IMR-90 (cell line): ENCODE results near the gene LRRC7. TPM values are rescaled to one million over a fixed set of nuclear protein-coding genes. Genes with fewer than 3 reads are reported as not detected.

Experiments used
- ATAC-seq: fragments of 200-7000 bp; cut with Tn5 transposase; 2 replicates; pipeline ENCODE4 v1.9.1; 2020; ENCODE audit warnings: low read depth, mild to moderate bottlenecking, moderate library complexity
- BruUV-seq: library from RNA; stranded (reverse); fragments of 400-500 nt; replicated peaks from 2 replicates; lab custom pipeline; 2021; lab: Mats Ljungman, UMichigan
- CTCF ChIA-PET: fragments of 300-600 bp; formaldehyde crosslinking; extraction: SDS; loops from one replicate; lab custom pipeline; 2021; ENCODE audit warnings: antibody characterized with exemption; lab: Yijun Ruan, JAX
- POLR2A ChIA-PET: fragments of 300-600 bp; sonication (Branson Sonifier 250); formaldehyde crosslinking; loops from one replicate; lab custom pipeline; 2022; ENCODE audit warnings: antibody characterized with exemption; ENCODE audit not compliant: unreplicated experiment; lab: Charles Lee
- DNase-seq: peaks from one replicate; pipeline ENCODE4 v3.0.0; 2013
- H2AFZ ChIP-seq: replicated peaks from 2 replicates; pipeline ENCODE3; 2013; ENCODE audit warnings: low read length, mild to moderate bottlenecking; ENCODE audit not compliant: poor library complexity
- H2AK5ac ChIP-seq: 2 replicates; pipeline ENCODE4 v1.6.1; 2013; ENCODE audit warnings: low read depth, low read length, inconsistent platforms
- H2AK9ac ChIP-seq: replicated peaks from 2 replicates; pipeline ENCODE3; 2013; ENCODE audit warnings: mild to moderate bottlenecking, low read depth, low read length, moderate library complexity; ENCODE audit not compliant: poor library complexity
- H2BK120ac ChIP-seq: 2 replicates; pipeline ENCODE4 v1.6.1; 2013; ENCODE audit warnings: low read depth, low read length, inconsistent platforms
- H2BK15ac ChIP-seq: 3 replicates; pipeline ENCODE4 v1.6.1; 2013; ENCODE audit warnings: low read depth, low read length, inconsistent platforms
- H2BK20ac ChIP-seq: 2 replicates; pipeline ENCODE4 v1.6.1; 2013; ENCODE audit warnings: low read depth, mild to moderate bottlenecking, inconsistent platforms, low read length, moderate library complexity
- H2BK5ac ChIP-seq: 2 replicates; pipeline ENCODE4 v1.6.1; 2013; ENCODE audit warnings: mild to moderate bottlenecking, low read depth, low read length, inconsistent platforms; ENCODE audit not compliant: poor library complexity, severe bottlenecking
- H3K14ac ChIP-seq: replicated peaks from 2 replicates; pipeline ENCODE4 v1.6.1; 2013; ENCODE audit warnings: low read depth, low read length, inconsistent platforms
- H3K18ac ChIP-seq: 2 replicates; pipeline ENCODE4 v1.6.1; 2013; ENCODE audit warnings: low read depth, low read length, control low read depth
- H3K23ac ChIP-seq: 2 replicates; pipeline ENCODE4 v1.6.1; 2013; ENCODE audit warnings: low read depth, low read length, inconsistent platforms
- H3K27ac ChIP-seq: 2 replicates; pipeline ENCODE4 v1.5.1; 2013; ENCODE audit warnings: mild to moderate bottlenecking, control low read depth, low read length; ENCODE audit not compliant: insufficient read depth
- H3K27me3 ChIP-seq: 2 replicates; pipeline ENCODE4 v1.6.1; 2013; ENCODE audit warnings: low read length; ENCODE audit not compliant: control insufficient read depth, insufficient read depth
- H3K36me3 ChIP-seq: 2 replicates; pipeline ENCODE4 v1.6.1; 2013; ENCODE audit warnings: low read length, mixed read lengths; ENCODE audit not compliant: control insufficient read depth, insufficient read depth
- H3K4ac ChIP-seq: 2 replicates; pipeline ENCODE4 v1.6.1; 2013; ENCODE audit warnings: low read depth, low read length, inconsistent platforms
- H3K4me1 ChIP-seq: 2 replicates; pipeline ENCODE4 v1.6.1; 2013; ENCODE audit warnings: low read length, mixed read lengths; ENCODE audit not compliant: control insufficient read depth, insufficient read depth
- H3K4me2 ChIP-seq: 2 replicates; pipeline ENCODE4 v1.6.1; 2013; ENCODE audit warnings: low read depth, mild to moderate bottlenecking, control low read depth, low read length, moderate library complexity
- H3K4me3 ChIP-seq: 2 replicates; pipeline ENCODE4 v1.5.1; 2013; ENCODE audit warnings: low read depth, mild to moderate bottlenecking, control low read depth, low read length, moderate library complexity; ENCODE audit not compliant: insufficient read depth
- H3K56ac ChIP-seq: 2 replicates; pipeline ENCODE4 v1.6.1; 2013; ENCODE audit warnings: low read length, inconsistent platforms; ENCODE audit not compliant: insufficient read depth; ENCODE audit errors: extremely low read depth
- H3K79me1 ChIP-seq, 2 experiments: 2 replicates each; pipeline ENCODE4 v1.6.1; 2013; ENCODE audit warnings: low read length in 2 of 2, inconsistent platforms in 1 of 2, low read depth in 1 of 2
- H3K9ac ChIP-seq: 2 replicates; pipeline ENCODE4 v1.6.1; 2013; ENCODE audit warnings: low read depth, low read length, control low read depth
- H3K9me1 ChIP-seq: 2 replicates; pipeline ENCODE4 v1.6.1; 2013; ENCODE audit warnings: low read length, inconsistent platforms; ENCODE audit not compliant: insufficient read depth
- H3K9me3 ChIP-seq: 2 replicates; pipeline ENCODE4 v1.6.1; 2013; ENCODE audit warnings: low read length; ENCODE audit not compliant: control insufficient read depth, insufficient read depth
- H4K20me1 ChIP-seq: 2 replicates; pipeline ENCODE4 v1.6.1; 2013; ENCODE audit warnings: low read length, inconsistent platforms; ENCODE audit not compliant: insufficient read depth
- H4K5ac ChIP-seq: 2 replicates; pipeline ENCODE4 v1.6.1; 2013; ENCODE audit warnings: mild to moderate bottlenecking, low read depth, low read length, control low read depth
- H4K8ac ChIP-seq, 2 experiments: 2 replicates each; pipeline ENCODE4 v1.6.1; 2013; ENCODE audit warnings: low read depth in 2 of 2, low read length in 2 of 2, control low read depth in 1 of 2, inconsistent platforms in 1 of 2
- H4K91ac ChIP-seq: 2 replicates; pipeline ENCODE4 v1.6.1; 2013; ENCODE audit warnings: low read depth, low read length, inconsistent platforms; ENCODE audit not compliant: insufficient read depth
- BHLHE40 ChIP-seq: fragments of 150-350 bp; IDR thresholded peaks from 2 replicates; pipeline ENCODE4 v1.6.1; 2016; ENCODE audit warnings: mild to moderate bottlenecking, low read depth, low read length
- CEBPB ChIP-seq: IDR thresholded peaks from 2 replicates; pipeline ENCODE4 v1.6.1; 2012; ENCODE audit warnings: low read depth, low read length, improper control_type of control experiment
- CTCF ChIP-seq: conservative IDR thresholded peaks from 2 replicates; pipeline ENCODE4 v1.5.1; 2012; ENCODE audit warnings: mild to moderate bottlenecking, low read depth, low read length, improper control_type of control experiment
- ELK1 ChIP-seq: fragments of 150-350 bp; IDR thresholded peaks from 2 replicates; pipeline ENCODE4 v1.6.1; 2016; ENCODE audit warnings: low read depth, mild to moderate bottlenecking, low read length, moderate library complexity, borderline replicate concordance
- FOS ChIP-seq: fragments of 150-350 bp; IDR thresholded peaks from 2 replicates; pipeline ENCODE4 v1.6.1; 2016; ENCODE audit warnings: low read depth, low read length
- MAFK ChIP-seq: IDR thresholded peaks from 2 replicates; pipeline ENCODE4 v1.6.1; 2012; ENCODE audit warnings: low read depth, low read length, improper control_type of control experiment
- MAZ ChIP-seq: IDR thresholded peaks from 2 replicates; pipeline ENCODE4 v1.6.1; 2012; ENCODE audit warnings: low read depth, mild to moderate bottlenecking, low read length, improper control_type of control experiment, moderate library complexity, borderline replicate concordance
- RCOR1 ChIP-seq: IDR thresholded peaks from 2 replicates; pipeline ENCODE4 v1.6.1; 2012; ENCODE audit warnings: mild to moderate bottlenecking, low read length, improper control_type of control experiment; ENCODE audit not compliant: insufficient replicate concordance
- RFX5 ChIP-seq: IDR thresholded peaks from 2 replicates; pipeline ENCODE4 v1.8.0; 2012; ENCODE audit warnings: low read depth, mild to moderate bottlenecking, low read length, moderate library complexity
- SMC3 ChIP-seq: fragments of 150-350 bp; IDR thresholded peaks from 2 replicates; pipeline ENCODE4 v1.6.1; 2016; ENCODE audit warnings: low read depth, mild to moderate bottlenecking, antibody characterized with exemption, low read length, moderate library complexity
- WGBS, 2 experiments: methylation state at CpG; one replicate each; pipeline versions ENCODE4 v1.1.5 to v1.1.7; 2013; ENCODE audit warnings: missing lambda C conversion rate in 2 of 2; ENCODE audit not compliant: insufficient read length in 1 of 2; ENCODE audit errors: extremely low coverage in 2 of 2; 5-methylcytosine and 5-hydroxymethylcytosine counted together
- dilution Hi-C: fragments of 300-500 bp; cut with HindIII; formaldehyde crosslinking; loops from one replicate; pipeline ENCODE4 v1.14.3; 2018; ENCODE audit warnings: low sequenced_read_pairs; ENCODE audit not compliant: unreplicated experiment
- in situ Hi-C: fragments of 300-500 bp; cut with MboI; formaldehyde crosslinking; loops from 3 replicates; pipeline ENCODE4 v1.14.3; 2019; ENCODE audit warnings: low sequenced_read_pairs, inconsistent platforms, mixed read lengths
- intact Hi-C: fragments of 100-400 bp; cut with micrococcal nuclease; formaldehyde crosslinking; loops from 2 replicates; pipeline ENCODE4 v1.10.0; 2022
- polyA plus RNA-seq, 3 experiments: library from polyadenylated mRNA; depleted of rRNA; stranded (reverse); fragments of >200 nt; gene quantifications; 2 replicates each; pipeline ENCODE4 v1.2.3, GENCODE V29; 2012; ENCODE audit warnings: low replicate concordance in 1 of 3
- total RNA-seq: library from RNA; depleted of rRNA; stranded (reverse); fragments of >200 nt; gene quantifications from 2 replicates; pipeline ENCODE4 v1.2.3, GENCODE V29; 2012

Gene LRRC7
- total and polyA plus RNA-seq, 2 of the 4 experiments (the other 2 are of a cell fraction) = under 0.01 to 0.02 TPM

GRCh38 chr1:69744381-69744780, 176.7 kb downstream of the LRRC7 start:
- intact Hi-C loops = loop anchor here (5.0 to 10.0 kb wide), 2 partner anchors 398 to 770 kb away; no protein-coding TSS in a partner anchor
- in situ Hi-C loops = loop anchor here (25.0 kb wide), 2 partner anchors 1282 to 1632 kb away; no protein-coding TSS in a partner anchor
- ChIA-PET POLR2A (no interaction called here), CTCF (no interaction called here)
- Histone ChIP-seq H3K9ac (no peak overlapping the region), H3K9me3 (no peaks in the 10 kb centered on the region), H3K56ac (no peak overlapping the region), H3K4me1 (no peaks in the 10 kb centered on the region), H2BK20ac (no peak overlapping the region), H4K5ac (no peak overlapping the region), H3K27me3 (no peaks in the 10 kb centered on the region), H3K4me3 (no peak overlapping the region), H4K91ac (no peak overlapping the region), H3K27ac (no peak overlapping the region), H2AK9ac (no peak overlapping the region), H3K79me1 (no peaks in the 10 kb centered on the region), H2AFZ (no peak overlapping the region), H3K9me1 (no peaks in the 10 kb centered on the region), H3K23ac (no peak overlapping the region), H3K14ac (no peak overlapping the region), H3K36me3 (no peaks in the 10 kb centered on the region), H4K20me1 (no peaks in the 10 kb centered on the region), H3K18ac (no peak overlapping the region), H3K4me2 (no peak overlapping the region), H2BK5ac (no peak overlapping the region), H2BK15ac (no peak overlapping the region), H3K4ac (no peak overlapping the region), H2BK120ac (no peak overlapping the region), H4K8ac (no peak overlapping the region), H2AK5ac (no peak overlapping the region)
- DNase-seq (no peak), ATAC-seq (no peak)
- no TSS peak for BruUV-seq
- dilution Hi-C loops = no loop called here
- WGBS, 2 experiments = no CpG with 5 or more reads among the region's 2 CpGs
- no peak for TF ChIP-seq RFX5
- no peak for TF ChIP-seq CEBPB
- no peak for TF ChIP-seq CTCF
- no peak for TF ChIP-seq RCOR1
- TF ChIP-seq FOS = no peak
- no peak for TF ChIP-seq MAZ
- no peak for TF ChIP-seq SMC3
- TF ChIP-seq ELK1 = no peak
- no peak for TF ChIP-seq MAFK
- TF ChIP-seq BHLHE40 = no peak
